ENCODE results near the gene CTSL.

CTSL gene

DNA sequence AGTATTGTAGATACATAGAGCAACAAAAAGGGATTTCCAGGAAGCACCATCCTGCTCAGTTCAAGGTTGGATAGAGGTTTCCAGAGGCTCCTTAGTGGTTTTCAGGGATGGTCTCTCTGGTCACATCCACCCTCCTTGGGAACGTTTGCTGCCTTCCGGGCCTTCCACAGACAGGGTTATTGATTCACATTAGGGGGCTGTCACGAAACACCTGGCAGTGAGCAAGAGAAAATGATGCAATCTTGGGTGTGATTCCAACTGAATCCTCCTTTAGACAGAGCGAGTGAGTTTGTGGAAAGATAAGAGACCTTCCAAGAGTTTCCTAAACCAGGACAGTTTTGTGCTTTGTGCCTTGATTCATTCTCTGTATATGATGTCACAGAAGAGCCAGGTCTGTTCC lies 43.8 kb upstream of the CTSL start:
- TF ChIP-seq, protein P1, sequence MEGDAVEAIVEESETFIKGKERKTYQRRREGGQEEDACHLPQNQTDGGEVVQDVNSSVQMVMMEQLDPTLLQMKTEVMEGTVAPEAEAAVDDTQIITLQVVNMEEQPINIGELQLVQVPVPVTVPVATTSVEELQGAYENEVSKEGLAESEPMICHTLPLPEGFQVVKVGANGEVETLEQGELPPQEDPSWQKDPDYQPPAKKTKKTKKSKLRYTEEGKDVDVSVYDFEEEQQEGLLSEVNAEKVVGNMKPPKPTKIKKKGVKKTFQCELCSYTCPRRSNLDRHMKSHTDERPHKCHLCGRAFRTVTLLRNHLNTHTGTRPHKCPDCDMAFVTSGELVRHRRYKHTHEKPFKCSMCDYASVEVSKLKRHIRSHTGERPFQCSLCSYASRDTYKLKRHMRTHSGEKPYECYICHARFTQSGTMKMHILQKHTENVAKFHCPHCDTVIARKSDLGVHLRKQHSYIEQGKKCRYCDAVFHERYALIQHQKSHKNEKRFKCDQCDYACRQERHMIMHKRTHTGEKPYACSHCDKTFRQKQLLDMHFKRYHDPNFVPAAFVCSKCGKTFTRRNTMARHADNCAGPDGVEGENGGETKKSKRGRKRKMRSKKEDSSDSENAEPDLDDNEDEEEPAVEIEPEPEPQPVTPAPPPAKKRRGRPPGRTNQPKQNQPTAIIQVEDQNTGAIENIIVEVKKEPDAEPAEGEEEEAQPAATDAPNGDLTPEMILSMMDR (IDR thresholded peaks at IDR 0.05; ENCODE audit: low read length, missing control alignments): no peak
- DNase-seq (ENCODE audit: low read depth): no peak
- H3K4me3 ChIP-seq (replicated peaks; ENCODE audit: low read depth, low read length): no peak overlapping the region

DNA sequence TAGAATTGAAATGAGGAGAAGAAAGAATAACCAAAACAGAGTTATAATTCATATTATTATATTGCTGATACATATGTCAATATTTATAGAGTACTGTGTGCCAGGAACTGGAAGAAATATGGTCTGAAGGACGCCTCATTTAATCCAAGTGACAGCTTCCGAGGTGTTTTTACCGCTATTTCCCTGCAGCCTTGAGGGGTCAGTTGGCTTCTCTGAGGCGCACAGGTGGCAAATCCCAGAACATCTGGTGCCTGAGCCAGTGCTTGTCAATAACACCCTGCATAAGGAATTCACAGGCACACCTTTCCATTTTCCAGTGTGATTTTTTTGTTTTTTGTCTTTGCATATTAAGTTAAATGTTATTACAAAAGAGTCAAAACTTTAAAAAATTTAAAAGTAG lies 43.3 kb upstream of the CTSL start:
- TF ChIP-seq, protein P1 (IDR thresholded peaks at IDR 0.05; ENCODE audit: low read length, missing control alignments): no peak
- no peak for DNase-seq (ENCODE audit: low read depth)
- H3K4me3 ChIP-seq (replicated peaks; ENCODE audit: low read depth, low read length): no peak overlapping the region

DNA sequence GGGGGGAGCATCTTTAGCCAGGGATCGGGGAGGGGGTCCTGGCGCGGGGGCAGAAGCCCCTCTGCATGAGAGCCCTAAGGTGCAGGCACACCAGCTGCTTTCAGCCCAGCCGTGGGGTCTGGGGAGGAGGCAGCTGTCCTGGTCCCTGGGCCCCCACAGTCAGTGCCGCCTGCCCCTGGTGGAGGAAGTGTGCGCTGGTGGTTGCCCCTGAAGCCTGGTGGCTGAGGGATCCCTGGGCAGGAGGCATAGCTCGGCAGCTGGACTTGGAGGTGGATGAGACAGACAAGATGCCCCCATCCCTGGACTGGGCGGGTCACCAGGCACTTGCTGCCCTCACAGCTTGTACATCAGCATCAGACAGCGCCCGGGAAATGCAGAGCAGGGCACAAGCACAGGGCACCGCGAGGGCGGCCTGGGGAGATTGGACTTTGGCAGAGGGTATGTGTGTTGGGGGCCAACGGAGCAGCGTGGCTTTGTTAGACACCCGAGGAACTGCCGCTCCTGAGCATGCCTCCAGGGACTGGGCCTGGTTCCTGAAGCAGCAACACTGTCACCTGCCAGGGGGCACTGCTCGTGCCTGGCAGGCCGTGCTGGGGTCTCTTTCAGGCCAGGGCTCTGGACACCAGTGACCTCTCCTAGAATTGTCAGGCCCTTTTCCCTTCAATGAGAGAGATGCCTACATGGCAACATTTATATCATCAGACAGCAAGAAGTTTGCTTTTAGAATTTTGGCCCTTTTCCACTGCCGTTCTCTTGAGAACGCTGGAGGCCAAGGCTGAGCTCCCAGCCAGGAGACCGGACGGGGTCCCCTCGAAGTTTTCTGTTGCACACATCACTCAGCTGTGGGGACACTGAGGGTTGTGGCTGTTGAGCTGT lies 41.9 kb upstream of the CTSL start:
- TF ChIP-seq, protein P1 (IDR thresholded peaks at IDR 0.05; ENCODE audit: low read length, missing control alignments): no peak
- H3K4me3 ChIP-seq (replicated peaks; ENCODE audit: low read depth, low read length): no peak overlapping the region
- DNase-seq (ENCODE audit: low read depth): no peak

DNA sequence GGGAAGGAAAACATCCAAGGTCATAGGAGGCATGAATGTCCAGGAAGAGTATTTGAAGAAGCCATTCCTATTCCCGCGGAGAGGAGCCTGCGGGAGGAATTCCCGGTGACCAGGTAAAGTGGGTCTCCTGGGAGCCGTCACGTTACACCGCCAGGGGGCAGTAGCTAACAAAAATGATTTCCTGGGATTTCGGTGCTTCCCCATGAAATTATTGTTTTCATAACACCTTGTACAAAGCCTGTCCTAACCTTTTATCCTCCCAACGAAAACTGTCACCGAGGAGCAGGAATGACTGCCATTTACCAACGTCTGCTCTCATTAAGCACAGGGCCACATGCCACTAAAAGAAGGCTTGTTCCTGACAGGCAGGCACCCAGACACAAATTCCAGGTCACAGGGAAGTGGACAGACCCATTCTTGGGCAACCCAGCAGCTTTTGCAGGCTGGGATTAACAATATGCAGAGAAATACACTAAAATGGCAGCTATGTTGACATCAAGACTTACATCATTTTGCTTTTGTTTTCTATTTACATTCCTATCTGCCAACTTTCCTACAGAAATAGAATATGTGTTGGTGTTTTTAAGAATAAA lies 41.2 kb upstream of the CTSL start:
- H3K4me3 ChIP-seq (replicated peaks; ENCODE audit: low read depth, low read length): no peak overlapping the region
- TF ChIP-seq, protein P1 (IDR thresholded peaks at IDR 0.05; ENCODE audit: low read length, missing control alignments): peak; percentile 78
- DNase-seq (ENCODE audit: low read depth): peak; percentile 52

DNA sequence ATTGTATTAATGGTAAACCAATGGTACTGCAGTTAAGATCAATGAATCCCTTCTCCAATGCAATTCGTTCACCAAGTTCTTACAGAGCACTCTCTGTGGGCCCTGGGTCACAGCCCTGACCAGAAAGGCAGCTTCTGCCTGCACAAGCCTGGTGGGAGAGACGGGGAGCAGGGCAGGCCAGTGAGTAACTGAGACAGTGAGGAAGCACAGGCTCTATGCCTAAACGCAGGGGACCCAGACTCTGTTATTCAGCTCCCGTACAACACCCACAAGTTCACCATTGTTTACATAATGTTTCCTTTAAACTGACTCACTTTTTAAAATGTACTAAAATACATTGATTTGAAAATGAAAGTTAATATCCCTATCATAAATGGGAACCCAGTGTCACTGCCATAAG lies 40.5 kb upstream of the CTSL start:
- no peak overlapping the region for H3K4me3 ChIP-seq (replicated peaks; ENCODE audit: low read depth, low read length)
- no peak for DNase-seq (ENCODE audit: low read depth)
- TF ChIP-seq, protein P1 (IDR thresholded peaks at IDR 0.05; ENCODE audit: low read length, missing control alignments): no peak

DNA sequence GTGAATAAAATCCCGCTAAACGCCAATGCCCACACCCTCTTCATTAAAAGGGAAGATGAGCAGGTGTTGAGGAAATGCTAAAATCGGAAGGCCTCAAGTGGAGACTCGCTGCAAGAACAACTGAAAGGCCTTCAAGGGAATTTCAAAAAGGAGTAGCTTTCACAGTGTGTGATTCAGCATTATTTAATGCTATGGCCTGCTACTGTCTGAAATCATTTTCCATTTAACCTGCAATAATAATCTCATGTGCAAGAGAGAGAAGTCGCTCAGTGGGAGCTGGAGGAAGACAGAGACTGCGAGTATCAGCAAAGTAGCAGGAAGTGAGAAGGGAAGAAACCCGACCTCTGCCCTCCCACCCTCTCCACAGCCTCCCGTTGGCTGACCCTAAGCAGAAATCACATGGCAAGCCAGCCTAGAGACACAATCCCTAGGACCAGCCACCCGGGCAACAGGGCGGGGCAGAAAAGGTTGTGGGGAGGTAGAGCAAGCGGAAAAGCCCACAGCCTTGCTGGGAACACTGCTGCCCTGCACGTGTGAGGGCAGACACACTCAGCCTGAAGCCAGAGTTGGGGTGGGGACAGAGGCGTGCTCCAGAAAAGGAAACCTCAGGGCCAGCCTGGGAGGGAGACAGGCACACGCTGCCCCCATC lies 39.9 kb upstream of the CTSL start:
- DNase-seq (ENCODE audit: low read depth): no peak
- no peak overlapping the region for H3K4me3 ChIP-seq (replicated peaks; ENCODE audit: low read depth, low read length)
- TF ChIP-seq, protein P1 (IDR thresholded peaks at IDR 0.05; ENCODE audit: low read length, missing control alignments): no peak

Measured in fibroblast of pulmonary artery (primary cell).